HepG2 (cell line): Measurements from ENCODE around the gene GSPT1.

ENCODE experiments used
- ARHGAP35 ChIP-seq: sonication (generic); formaldehyde crosslinking; IDR thresholded peaks from 2 replicates; pipeline ENCODE4 v1.9.0; 2022; ENCODE audit warnings: mild to moderate bottlenecking, inconsistent platforms, moderate library complexity, missing genetic modification reagents, borderline replicate concordance
- FOXA1 ChIP-seq, 2 experiments: fragments of 450-650 bp in 1 of 2; sonication (generic) in 1 of 2; formaldehyde crosslinking in 1 of 2; IDR thresholded peaks; 2 replicates each; pipeline versions ENCODE4 v1.4.0 to v1.6.1; 2016 to 2020; ENCODE audit warnings: missing genetic modification reagents in 1 of 2
- RNF2 ChIP-seq: fragments of 450-650 bp; conservative IDR thresholded peaks from 2 replicates; pipeline ENCODE4 v1.6.1; 2016; ENCODE audit warnings: low read depth
- ZNF274 ChIP-seq: sonication (generic); formaldehyde crosslinking; IDR thresholded peaks from 2 replicates; pipeline ENCODE4 v1.5.1; 2020; ENCODE audit warnings: mild to moderate bottlenecking, missing genetic modification reagents
- TF ChIP-seq, protein P1 (sequence below): sonication (generic); formaldehyde crosslinking; conservative IDR thresholded peaks from 2 replicates; pipeline ENCODE4 v1.4.0; 2020; ENCODE audit warnings: missing genetic modification reagents
- TF ChIP-seq, protein P2 (sequence below): sonication (generic); formaldehyde crosslinking; IDR thresholded peaks from 2 replicates; pipeline ENCODE4 v1.5.0; 2020; ENCODE audit warnings: mild to moderate bottlenecking, missing genetic modification reagents, moderate library complexity

- TF ChIP-seq FOXA1 (IDR thresholded peaks at IDR 0.05) = no peak
- no peak for TF ChIP-seq FOXA1 (CRISPR knock-in tag; IDR thresholded peaks at IDR 0.05)
- TF ChIP-seq ARHGAP35 (CRISPR knock-in tag) = no peak
- TF ChIP-seq, protein P1, sequence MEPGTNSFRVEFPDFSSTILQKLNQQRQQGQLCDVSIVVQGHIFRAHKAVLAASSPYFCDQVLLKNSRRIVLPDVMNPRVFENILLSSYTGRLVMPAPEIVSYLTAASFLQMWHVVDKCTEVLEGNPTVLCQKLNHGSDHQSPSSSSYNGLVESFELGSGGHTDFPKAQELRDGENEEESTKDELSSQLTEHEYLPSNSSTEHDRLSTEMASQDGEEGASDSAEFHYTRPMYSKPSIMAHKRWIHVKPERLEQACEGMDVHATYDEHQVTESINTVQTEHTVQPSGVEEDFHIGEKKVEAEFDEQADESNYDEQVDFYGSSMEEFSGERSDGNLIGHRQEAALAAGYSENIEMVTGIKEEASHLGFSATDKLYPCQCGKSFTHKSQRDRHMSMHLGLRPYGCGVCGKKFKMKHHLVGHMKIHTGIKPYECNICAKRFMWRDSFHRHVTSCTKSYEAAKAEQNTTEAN (CRISPR knock-in tag) = no peak
- TF ChIP-seq, protein P2, sequence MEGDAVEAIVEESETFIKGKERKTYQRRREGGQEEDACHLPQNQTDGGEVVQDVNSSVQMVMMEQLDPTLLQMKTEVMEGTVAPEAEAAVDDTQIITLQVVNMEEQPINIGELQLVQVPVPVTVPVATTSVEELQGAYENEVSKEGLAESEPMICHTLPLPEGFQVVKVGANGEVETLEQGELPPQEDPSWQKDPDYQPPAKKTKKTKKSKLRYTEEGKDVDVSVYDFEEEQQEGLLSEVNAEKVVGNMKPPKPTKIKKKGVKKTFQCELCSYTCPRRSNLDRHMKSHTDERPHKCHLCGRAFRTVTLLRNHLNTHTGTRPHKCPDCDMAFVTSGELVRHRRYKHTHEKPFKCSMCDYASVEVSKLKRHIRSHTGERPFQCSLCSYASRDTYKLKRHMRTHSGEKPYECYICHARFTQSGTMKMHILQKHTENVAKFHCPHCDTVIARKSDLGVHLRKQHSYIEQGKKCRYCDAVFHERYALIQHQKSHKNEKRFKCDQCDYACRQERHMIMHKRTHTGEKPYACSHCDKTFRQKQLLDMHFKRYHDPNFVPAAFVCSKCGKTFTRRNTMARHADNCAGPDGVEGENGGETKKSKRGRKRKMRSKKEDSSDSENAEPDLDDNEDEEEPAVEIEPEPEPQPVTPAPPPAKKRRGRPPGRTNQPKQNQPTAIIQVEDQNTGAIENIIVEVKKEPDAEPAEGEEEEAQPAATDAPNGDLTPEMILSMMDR = no peak
- no peak for TF ChIP-seq ZNF274 (CRISPR knock-in tag)
- no peak for TF ChIP-seq RNF2
Observed at GRCh38 chr16:11843861-11844260, 71.9 kb downstream of the GSPT1 start.
